ENCODE results near the gene PSMC1. TPM values are rescaled to one million over a fixed set of nuclear protein-coding genes. Genes with fewer than 3 reads are reported as not detected.
"Not testable (repeated sequence)": the region's sequence is repeated elsewhere in the genome, so short reads cannot be mapped to it uniquely, and the experiment has no call there.

Gene PSMC1
- total and polyA plus RNA-seq, 2 of the 4 experiments (the other 2 are of a cell fraction) = 181 to 194 TPM

DNA sequence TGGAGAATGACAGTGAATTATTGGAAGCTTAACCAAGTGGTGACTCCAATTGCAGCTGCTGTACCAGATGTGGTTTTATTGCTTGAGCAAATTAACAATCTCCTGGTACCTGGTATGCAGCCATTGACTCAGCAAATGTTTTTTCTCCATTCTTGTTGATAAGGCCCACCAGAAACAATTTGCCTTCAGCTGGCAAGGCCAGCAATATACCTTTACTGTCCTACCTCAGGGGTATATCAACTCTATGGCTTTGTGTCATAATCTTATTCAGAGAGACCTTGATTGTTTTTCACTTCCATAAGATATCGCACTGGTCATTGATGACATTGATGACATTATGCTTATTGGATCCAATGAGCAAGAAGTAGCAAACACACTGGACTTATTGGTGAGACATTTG, 26.4 kb upstream of the PSMC1 start:
- BruUV-seq (replicated peaks); H2AFZ ChIP-seq (replicated peaks; ENCODE audit: low read length, poor library complexity); ATAC-seq (ENCODE audit: low read depth); intact Hi-C loops (cut with micrococcal nuclease); H3K79me1 ChIP-seq (ENCODE audit: low read depth in 1 of 2, low read length in 2 of 2); H3K27ac ChIP-seq (ENCODE audit: insufficient read depth, low read length); H4K20me1 ChIP-seq (ENCODE audit: insufficient read depth, low read length); H3K36me3 ChIP-seq (ENCODE audit: control insufficient read depth, insufficient read depth, low read length); H3K4me2 ChIP-seq (ENCODE audit: low read depth, low read length); H3K9me3 ChIP-seq (ENCODE audit: control insufficient read depth, insufficient read depth, low read length); CTCF ChIA-PET; H4K5ac ChIP-seq (ENCODE audit: low read depth, low read length); H3K4me1 ChIP-seq (ENCODE audit: control insufficient read depth, insufficient read depth, low read length); H2BK20ac ChIP-seq (ENCODE audit: low read depth, low read length); H2BK5ac ChIP-seq (ENCODE audit: low read depth, low read length, poor library complexity, severe bottlenecking); H3K9me1 ChIP-seq (ENCODE audit: insufficient read depth, low read length); H2BK120ac ChIP-seq (ENCODE audit: low read depth, low read length); H3K56ac ChIP-seq (ENCODE audit: extremely low read depth, insufficient read depth, low read length); H3K9ac ChIP-seq (ENCODE audit: low read depth, low read length); H4K91ac ChIP-seq (ENCODE audit: insufficient read depth, low read depth, low read length); DNase-seq; dilution Hi-C loops (cut with HindIII; ENCODE audit: low sequenced_read_pairs, unreplicated experiment); H4K8ac ChIP-seq (ENCODE audit: low read depth in 2 of 2, low read length in 2 of 2); H3K14ac ChIP-seq (replicated peaks; ENCODE audit: low read depth, low read length); H3K4me3 ChIP-seq (ENCODE audit: insufficient read depth, low read depth, low read length); POLR2A ChIA-PET (ENCODE audit: unreplicated experiment); H2BK15ac ChIP-seq (ENCODE audit: low read depth, low read length); H3K27me3 ChIP-seq (ENCODE audit: control insufficient read depth, insufficient read depth, low read length); H3K18ac ChIP-seq (ENCODE audit: low read depth, low read length); H2AK5ac ChIP-seq (ENCODE audit: low read depth, low read length); H3K23ac ChIP-seq (ENCODE audit: low read depth, low read length); H2AK9ac ChIP-seq (replicated peaks; ENCODE audit: low read depth, low read length, poor library complexity); H3K4ac ChIP-seq (ENCODE audit: low read depth, low read length): not testable (repeated sequence)
- in situ Hi-C loops (cut with MboI; ENCODE audit: low sequenced_read_pairs) = loop anchor here (10.0 kb wide), 1 partner anchor 245 kb away; no protein-coding TSS in a partner anchor
- no CpG with 5 or more reads among the region's 1 CpG for WGBS, 2 experiments (ENCODE audit: extremely low coverage in 2 of 2, insufficient read length in 1 of 2)

Data from IMR-90 (cell line).